Gastrocnemius medialis (tissue), 4 donors: ENCODE measurements around the gene CD163L1.

ENCODE experiments used
- POLR2A ChIP-seq, 2 donors: fragments of 450-650 bp; IDR thresholded peaks; one replicate each; pipeline ENCODE4 v1.6.1; 2017; ENCODE audit warnings: antibody characterized with exemption in 2 of 2, mild to moderate bottlenecking in 2 of 2, moderate library complexity in 2 of 2
- TF ChIP-seq, protein P1 (sequence below), 5 experiments: fragments of 450-650 bp in 3 of 5; fragments of 200-600 bp in 2 of 5; sonication (generic) in 2 of 5; IDR thresholded peaks in 4 of 5; conservative IDR thresholded peaks in 1 of 5; 1 replicate in 4 of 5; 2 replicates in 1 of 5; pipeline ENCODE4 v1.5.1; 2016 to 2019; ENCODE audit warnings: antibody characterized with exemption in 5 of 5, mild to moderate bottlenecking in 3 of 5, moderate library complexity in 3 of 5

- TF ChIP-seq, protein P1, sequence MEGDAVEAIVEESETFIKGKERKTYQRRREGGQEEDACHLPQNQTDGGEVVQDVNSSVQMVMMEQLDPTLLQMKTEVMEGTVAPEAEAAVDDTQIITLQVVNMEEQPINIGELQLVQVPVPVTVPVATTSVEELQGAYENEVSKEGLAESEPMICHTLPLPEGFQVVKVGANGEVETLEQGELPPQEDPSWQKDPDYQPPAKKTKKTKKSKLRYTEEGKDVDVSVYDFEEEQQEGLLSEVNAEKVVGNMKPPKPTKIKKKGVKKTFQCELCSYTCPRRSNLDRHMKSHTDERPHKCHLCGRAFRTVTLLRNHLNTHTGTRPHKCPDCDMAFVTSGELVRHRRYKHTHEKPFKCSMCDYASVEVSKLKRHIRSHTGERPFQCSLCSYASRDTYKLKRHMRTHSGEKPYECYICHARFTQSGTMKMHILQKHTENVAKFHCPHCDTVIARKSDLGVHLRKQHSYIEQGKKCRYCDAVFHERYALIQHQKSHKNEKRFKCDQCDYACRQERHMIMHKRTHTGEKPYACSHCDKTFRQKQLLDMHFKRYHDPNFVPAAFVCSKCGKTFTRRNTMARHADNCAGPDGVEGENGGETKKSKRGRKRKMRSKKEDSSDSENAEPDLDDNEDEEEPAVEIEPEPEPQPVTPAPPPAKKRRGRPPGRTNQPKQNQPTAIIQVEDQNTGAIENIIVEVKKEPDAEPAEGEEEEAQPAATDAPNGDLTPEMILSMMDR (IDR thresholded peaks at IDR 0.05 in 4 of 5, conservative IDR thresholded peaks at IDR 0.05 in 1 of 5) = no peak
- no peak for TF ChIP-seq POLR2A (IDR thresholded peaks at IDR 0.05)
Observed at GRCh38 chr12:7322599-7322998, 121.4 kb downstream of the CD163L1 start.
